Measurements from ENCODE around the gene GRM5. TPM values are rescaled to one million over a fixed set of nuclear protein-coding genes. Genes with fewer than 3 reads are reported as not detected.
"Not testable (repeated sequence)": the region's sequence is repeated elsewhere in the genome, so short reads cannot be mapped to it uniquely, and the experiment has no call there.

Gene GRM5
- total and polyA plus RNA-seq, 2 donors: 0.01 to 0.53 TPM

DNA sequence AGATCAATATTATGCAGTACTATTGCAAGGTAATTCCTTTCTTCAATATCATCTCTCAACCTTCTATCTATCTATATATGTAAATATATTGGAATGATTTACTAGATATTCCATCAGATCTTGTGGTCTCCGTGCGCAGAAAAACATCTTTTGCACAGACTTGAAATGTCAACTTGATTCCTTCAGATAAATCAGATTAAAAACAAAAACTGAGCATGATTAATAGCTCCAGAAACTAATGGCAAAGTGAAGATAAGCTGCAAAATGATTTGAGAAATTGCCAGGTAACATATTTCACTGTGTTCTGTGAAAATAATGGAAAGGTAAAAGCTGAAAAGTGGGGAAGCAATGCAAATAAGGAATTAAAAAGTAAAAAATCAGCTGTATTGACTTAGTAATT is 528.2 kb downstream of the GRM5 start:
- H3K27ac ChIP-seq (ENCODE audit: low read depth): no peak overlapping the region
- DNase-seq (ENCODE audit: extremely low spot score): no peak
- H3K36me3 ChIP-seq (ENCODE audit: insufficient read depth): no peaks in the 10 kb centered on the region
- no peak overlapping the region for H3K4me3 ChIP-seq (ENCODE audit: low read depth, low read length)
- H3K4me1 ChIP-seq (ENCODE audit: insufficient read depth): no peaks in the 10 kb centered on the region
- WGBS: 81% methylated on average over 2 of the region's 2 CpGs

DNA sequence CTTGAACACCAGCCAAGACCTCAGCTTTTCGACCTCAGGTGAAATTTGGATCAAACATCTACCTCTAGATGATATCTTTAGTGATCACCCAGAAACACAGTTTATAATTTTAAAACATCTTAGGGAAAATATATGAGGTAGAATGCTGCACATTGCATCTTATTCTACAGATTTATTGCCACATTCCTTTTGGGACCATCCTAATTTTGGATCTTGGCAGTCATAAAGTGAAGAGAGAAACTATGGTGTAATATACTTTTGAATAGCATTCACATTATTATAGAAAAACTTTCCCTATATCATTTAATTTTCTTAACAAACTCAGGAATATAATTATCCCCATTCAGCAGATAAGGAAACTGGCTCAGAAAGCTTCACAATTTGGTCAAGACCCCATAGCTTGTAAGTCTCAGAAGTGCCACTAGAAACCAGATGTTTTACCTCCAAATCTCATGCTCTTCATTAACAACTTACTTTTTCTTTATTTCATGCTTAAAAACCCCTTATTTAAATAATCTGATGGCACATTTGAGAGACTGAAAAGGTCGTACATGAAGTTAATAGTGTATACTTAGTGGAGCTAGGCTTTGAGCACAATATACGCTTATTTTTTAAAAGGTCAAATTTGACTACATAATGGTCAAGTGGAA is 529.0 kb downstream of the GRM5 start:
- Histone ChIP-seq H3K27ac (ENCODE audit: low read depth) (no peak overlapping the region), H3K4me1 (ENCODE audit: insufficient read depth) (no peaks in the 10 kb centered on the region), H3K36me3 (ENCODE audit: insufficient read depth) (no peaks in the 10 kb centered on the region), H3K4me3 (ENCODE audit: low read depth, low read length) (no peak overlapping the region)
- DNase-seq (ENCODE audit: extremely low spot score): no peak
- 84% methylated on average over 3 of the region's 3 CpGs for WGBS

DNA sequence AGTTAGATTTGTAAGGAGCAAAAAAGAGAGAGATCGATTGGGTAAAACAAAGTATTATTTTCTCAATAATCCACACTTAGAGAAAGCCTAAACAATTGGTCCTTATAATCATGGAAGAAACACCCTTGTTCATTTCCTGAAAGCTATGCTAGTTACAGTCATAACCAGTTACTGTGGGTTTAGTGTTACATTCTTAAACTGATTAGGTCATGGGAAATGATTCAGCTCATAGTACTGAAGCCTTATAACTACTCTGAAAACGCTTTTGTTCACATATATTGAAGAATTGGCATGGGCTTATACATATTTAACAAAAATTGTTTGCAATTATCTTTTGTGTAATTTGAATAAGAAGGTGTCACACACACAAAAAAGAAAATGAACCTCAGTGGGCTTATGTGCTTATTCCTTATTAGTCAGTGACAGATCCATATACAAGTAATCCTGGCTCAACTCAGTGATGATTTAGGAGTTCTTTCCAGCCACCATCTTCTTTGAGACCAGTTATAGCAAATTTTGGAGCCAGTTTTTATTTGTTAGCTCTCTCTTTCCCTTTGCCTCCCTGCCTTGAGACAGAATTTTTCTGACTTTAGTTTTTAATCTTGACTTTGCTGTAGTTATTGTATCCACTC is 529.8 kb downstream of the GRM5 start:
- 40% methylated on average over 2 of the region's 2 CpGs for WGBS
- H3K27ac ChIP-seq (ENCODE audit: low read depth): no peak overlapping the region
- no peak overlapping the region for H3K4me3 ChIP-seq (ENCODE audit: low read depth, low read length)
- no peak for DNase-seq (ENCODE audit: extremely low spot score)
- H3K4me1 ChIP-seq (ENCODE audit: insufficient read depth): no peaks in the 10 kb centered on the region
- H3K36me3 ChIP-seq (ENCODE audit: insufficient read depth): no peaks in the 10 kb centered on the region

DNA sequence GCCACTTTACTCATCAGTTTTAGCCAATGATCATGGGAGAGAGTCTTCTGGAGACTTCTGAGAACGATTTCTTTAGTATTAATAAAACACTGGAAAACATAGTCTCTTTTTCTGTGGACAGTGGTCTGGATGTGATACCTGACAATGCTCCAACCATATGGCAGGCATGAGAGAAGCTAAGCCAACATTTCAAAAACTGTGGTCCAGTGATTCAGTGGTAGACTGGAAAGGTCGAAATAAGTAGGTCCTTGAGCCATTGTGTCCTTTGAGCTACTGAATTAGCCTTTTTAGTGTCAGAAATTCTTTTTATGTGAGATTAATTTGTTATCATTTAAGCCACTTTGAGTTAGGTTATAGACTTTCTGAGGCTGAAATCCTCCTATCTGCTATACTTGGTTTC is 530.5 kb downstream of the GRM5 start:
- DNase-seq (ENCODE audit: extremely low spot score): no peak
- no peak overlapping the region for H3K4me3 ChIP-seq (ENCODE audit: low read depth, low read length)
- no peaks in the 10 kb centered on the region for H3K36me3 ChIP-seq (ENCODE audit: insufficient read depth)
- 87% methylated on average over 2 of the region's 2 CpGs for WGBS
- no peak overlapping the region for H3K27ac ChIP-seq (ENCODE audit: low read depth)
- no peaks in the 10 kb centered on the region for H3K4me1 ChIP-seq (ENCODE audit: insufficient read depth)

DNA sequence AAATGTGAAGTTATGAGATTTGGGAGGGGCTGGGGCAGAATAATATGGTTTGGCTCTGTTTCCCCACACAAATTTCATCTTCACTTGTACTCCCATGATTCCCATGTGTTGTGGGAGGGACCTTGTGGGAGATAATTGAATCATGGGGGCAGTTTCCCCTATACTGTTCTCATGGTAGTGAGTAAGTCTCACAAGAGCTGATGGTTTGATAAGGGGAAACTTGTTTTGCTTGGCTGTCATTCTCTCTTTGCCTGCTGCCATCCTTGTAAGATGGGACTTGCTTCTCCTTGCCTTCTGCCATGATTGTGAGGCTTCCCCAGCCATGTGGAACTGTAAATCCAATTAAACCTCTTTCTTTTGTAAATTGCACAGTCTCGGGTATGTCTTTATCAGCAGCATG is 531.1 kb downstream of the GRM5 start:
- DNase-seq (ENCODE audit: extremely low spot score); H3K4me3 ChIP-seq (ENCODE audit: low read depth, low read length); H3K27ac ChIP-seq (ENCODE audit: low read depth); H3K4me1 ChIP-seq (ENCODE audit: insufficient read depth); H3K36me3 ChIP-seq (ENCODE audit: insufficient read depth): not testable (repeated sequence)
- 95% methylated on average over 1 of the region's 1 CpG for WGBS

DNA sequence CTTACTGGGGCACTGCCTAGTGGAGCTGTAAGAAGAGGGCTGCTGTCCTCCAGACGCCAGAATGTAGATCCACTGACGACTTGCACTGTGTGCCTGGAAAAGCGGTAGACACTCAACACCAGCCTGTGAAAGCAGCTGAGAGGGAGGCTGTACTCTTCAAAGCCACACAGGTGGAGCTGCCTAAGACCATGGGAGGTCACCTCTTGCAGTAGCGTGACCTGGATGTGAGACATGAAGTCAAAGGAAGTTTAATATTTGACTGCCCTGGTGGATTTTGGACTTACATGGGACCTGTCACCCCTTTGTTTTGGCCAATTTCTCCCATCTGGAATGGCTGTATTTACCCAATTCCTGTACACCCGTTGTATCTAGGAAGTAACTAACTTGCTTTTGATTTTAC is 531.6 kb downstream of the GRM5 start:
- 96% methylated on average over 5 of the region's 5 CpGs for WGBS
- H3K36me3 ChIP-seq (ENCODE audit: insufficient read depth): no peaks in the 10 kb centered on the region
- H3K27ac ChIP-seq (ENCODE audit: low read depth): no peak overlapping the region
- H3K4me3 ChIP-seq (ENCODE audit: low read depth, low read length): no peak overlapping the region
- H3K4me1 ChIP-seq (ENCODE audit: insufficient read depth): no peaks in the 10 kb centered on the region
- DNase-seq (ENCODE audit: extremely low spot score): no peak

DNA sequence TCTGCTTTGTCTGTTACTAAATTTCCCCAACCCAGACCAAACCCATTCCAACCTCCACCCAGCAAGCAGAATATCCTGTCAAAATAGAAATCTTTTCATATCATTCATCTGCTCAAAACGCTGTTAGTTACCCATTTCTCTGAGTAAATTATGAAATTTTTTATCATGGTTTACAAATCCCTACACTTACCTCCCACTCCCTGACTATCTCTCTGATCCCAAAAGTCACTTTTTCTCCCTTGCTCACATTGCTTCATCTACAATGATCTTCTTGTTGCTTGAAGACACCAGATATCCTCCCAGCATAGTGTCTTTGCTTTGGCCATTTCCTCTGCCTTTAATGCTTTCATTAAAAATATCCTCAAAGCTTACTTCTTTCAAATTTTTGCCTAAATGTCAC is 532.8 kb downstream of the GRM5 start:
- no peak overlapping the region for H3K4me3 ChIP-seq (ENCODE audit: low read depth, low read length)
- 82% methylated on average over 1 of the region's 1 CpG for WGBS
- no peak for DNase-seq (ENCODE audit: extremely low spot score)
- H3K27ac ChIP-seq (ENCODE audit: low read depth): no peak overlapping the region
- H3K4me1 ChIP-seq (ENCODE audit: insufficient read depth): no peaks in the 10 kb centered on the region
- H3K36me3 ChIP-seq (ENCODE audit: insufficient read depth): no peaks in the 10 kb centered on the region

DNA sequence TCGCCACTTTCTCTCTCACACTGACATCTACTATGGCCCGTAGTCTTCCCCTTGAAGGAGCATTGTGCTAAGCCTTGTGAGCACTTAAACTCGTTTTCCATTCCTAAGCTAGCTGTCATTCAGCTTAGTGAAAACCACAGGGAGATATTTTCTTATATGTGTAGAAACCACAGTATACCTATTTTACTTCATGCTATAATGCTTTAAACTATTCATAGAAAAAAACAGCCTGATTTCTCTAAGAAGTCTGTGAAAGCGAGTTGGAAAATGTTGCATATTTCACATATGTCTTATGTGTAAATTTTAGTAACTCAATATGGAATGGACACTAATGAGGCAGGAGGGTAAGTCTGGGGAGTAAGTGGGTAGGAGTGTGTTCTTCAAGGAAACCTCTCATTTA is 534.0 kb downstream of the GRM5 start:
- DNase-seq (ENCODE audit: extremely low spot score): no peak
- Histone ChIP-seq H3K4me1 (ENCODE audit: insufficient read depth) (no peaks in the 10 kb centered on the region), H3K4me3 (ENCODE audit: low read depth, low read length) (no peak overlapping the region), H3K27ac (ENCODE audit: low read depth) (no peak overlapping the region), H3K36me3 (ENCODE audit: insufficient read depth) (no peaks in the 10 kb centered on the region)
- 91% methylated on average over 4 of the region's 4 CpGs for WGBS

DNA sequence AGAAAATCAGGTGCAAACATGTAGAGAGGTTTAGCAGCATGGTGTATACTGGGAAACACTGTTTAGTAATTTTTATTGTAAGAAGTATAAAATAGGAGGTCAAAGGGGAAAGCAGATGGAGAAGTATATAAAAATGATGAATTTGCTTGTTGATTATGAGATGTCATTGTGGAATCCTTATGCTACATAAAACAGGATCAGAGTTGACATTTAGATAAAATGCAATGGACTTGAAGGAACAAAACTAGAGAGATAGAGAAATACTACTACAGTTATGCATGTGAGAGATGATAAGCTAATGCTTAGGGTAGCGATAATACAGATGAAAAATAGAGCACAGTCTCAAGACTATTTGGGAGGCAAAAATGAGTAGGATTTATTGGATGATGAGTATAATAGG is 536.4 kb downstream of the GRM5 start:
- H3K4me3 ChIP-seq (ENCODE audit: low read depth, low read length): no peak overlapping the region
- no peaks in the 10 kb centered on the region for H3K36me3 ChIP-seq (ENCODE audit: insufficient read depth)
- WGBS: 45% methylated on average over 1 of the region's 1 CpG
- no peaks in the 10 kb centered on the region for H3K4me1 ChIP-seq (ENCODE audit: insufficient read depth)
- no peak for DNase-seq (ENCODE audit: extremely low spot score)
- no peak overlapping the region for H3K27ac ChIP-seq (ENCODE audit: low read depth)

DNA sequence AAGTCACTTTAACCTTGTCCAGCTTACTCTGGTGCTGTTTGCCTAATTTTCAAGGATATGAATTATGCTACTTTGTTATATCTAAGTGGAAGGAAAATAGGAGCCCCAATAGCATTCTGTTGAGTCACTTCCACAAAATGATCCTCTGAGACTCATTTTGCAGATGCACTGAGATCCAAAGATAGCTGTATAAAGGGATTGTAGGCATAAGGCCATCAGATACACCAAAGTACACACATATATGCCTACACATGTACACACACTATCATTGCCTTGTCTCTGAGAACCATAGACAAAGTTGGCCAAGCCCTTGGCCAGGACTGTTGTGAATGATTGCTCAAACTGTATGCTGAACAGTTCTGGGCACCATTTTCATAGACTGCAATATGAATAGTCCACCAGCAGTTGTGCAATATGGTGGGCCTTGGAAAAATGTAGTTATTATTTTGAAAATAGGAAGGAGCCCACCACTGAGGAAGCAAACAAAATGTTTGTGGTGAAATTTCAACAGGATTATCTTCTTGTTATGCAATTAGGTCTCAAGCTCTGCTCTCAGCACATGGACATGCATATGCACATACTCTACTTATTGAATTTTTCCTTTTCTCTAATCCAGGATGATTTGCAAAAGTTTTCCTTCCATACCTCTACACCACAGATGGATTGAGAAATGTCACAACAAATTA is 542.3 kb downstream of the GRM5 start:
- H3K36me3 ChIP-seq (ENCODE audit: insufficient read depth): no peaks in the 10 kb centered on the region
- DNase-seq (ENCODE audit: extremely low spot score): no peak
- no peak overlapping the region for H3K27ac ChIP-seq (ENCODE audit: low read depth)
- H3K4me3 ChIP-seq (ENCODE audit: low read depth, low read length): no peak overlapping the region
- no peaks in the 10 kb centered on the region for H3K4me1 ChIP-seq (ENCODE audit: insufficient read depth)

DNA sequence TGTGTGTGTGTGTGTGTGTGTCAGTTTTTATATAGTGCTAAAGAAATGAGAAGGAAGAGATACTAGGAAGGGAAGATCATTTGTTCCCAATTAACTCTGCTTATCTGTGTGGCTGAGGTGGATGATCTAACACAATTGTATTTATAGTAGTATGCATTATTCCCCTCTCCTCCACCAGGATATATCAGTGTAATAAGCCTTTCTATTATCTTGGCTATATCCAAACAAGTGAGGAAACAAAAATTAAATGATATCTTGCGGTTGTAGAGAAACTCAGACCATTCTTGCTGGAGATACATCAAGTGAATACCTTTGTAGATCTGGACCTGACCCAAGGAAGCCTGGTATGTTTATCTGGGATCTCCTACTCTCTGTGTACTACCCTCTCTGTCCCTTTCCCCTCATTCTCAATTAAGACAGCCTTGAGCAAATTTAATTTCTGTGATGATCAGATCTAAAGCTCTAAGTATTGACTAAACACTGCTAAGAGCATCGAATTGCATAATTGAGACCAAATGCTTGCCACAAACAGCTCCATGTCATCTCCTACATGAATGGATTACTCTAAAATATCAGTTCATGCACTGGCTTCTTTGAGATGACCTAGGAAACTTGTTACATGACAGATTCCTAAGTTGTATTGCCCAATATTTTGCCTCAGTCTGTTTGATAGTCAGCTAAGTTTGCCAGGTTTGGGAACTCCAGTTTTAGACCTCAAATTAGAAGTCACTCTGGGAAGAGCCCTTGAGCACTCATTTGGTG is 543.0 kb downstream of the GRM5 start:
- Histone ChIP-seq H3K27ac (ENCODE audit: low read depth) (no peak overlapping the region), H3K36me3 (ENCODE audit: insufficient read depth) (no peaks in the 10 kb centered on the region), H3K4me1 (ENCODE audit: insufficient read depth) (no peaks in the 10 kb centered on the region), H3K4me3 (ENCODE audit: low read depth, low read length) (no peak overlapping the region)
- 71% methylated on average over 2 of the region's 2 CpGs for WGBS
- DNase-seq (ENCODE audit: extremely low spot score): no peak

DNA sequence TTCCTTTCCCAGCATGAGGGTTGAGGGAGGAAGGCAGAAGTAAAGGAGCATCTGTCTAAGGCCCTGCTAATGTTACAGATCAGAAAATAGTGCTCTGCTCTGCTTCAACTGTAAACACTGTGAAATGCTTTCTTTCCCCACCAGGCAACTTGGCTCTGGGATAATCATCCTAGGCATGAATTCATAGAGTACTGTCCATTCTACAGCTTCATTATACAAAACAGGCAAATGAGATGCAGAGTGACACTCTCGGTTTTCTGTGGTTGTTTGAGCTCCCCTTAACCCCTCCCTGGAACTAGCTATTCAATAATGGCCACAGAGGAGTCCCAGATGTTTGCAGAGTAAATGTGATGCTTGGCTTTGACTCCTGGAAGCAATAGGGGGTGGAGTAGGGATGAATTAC is 544.0 kb downstream of the GRM5 start:
- Histone ChIP-seq H3K27ac (ENCODE audit: low read depth) (no peak overlapping the region), H3K36me3 (ENCODE audit: insufficient read depth) (no peaks in the 10 kb centered on the region), H3K4me1 (ENCODE audit: insufficient read depth) (no peaks in the 10 kb centered on the region), H3K4me3 (ENCODE audit: low read depth, low read length) (no peak overlapping the region)
- 16% methylated on average over 1 of the region's 1 CpG for WGBS
- no peak for DNase-seq (ENCODE audit: extremely low spot score)

DNA sequence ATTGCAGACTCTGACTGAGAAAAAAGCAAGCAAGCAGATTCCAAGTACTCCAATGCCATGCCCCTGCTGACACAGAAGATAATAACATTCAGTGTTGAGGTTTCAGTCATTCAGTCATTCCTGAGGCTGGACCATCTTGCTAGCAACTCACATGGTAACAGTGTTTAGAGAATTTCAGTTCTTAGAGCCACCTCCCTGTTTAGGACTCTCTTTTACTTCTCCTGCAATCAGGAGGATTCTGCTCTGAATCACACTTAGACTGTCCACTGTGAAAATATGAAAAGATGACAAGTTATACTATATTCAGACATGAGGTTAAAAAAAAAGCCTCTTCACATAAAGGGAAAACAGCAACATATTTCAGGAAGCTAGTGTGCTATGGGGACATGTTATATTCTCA is 544.4 kb downstream of the GRM5 start:
- H3K36me3 ChIP-seq (ENCODE audit: insufficient read depth): no peaks in the 10 kb centered on the region
- no peak overlapping the region for H3K27ac ChIP-seq (ENCODE audit: low read depth)
- no peak overlapping the region for H3K4me3 ChIP-seq (ENCODE audit: low read depth, low read length)
- no peak for DNase-seq (ENCODE audit: extremely low spot score)
- H3K4me1 ChIP-seq (ENCODE audit: insufficient read depth): no peaks in the 10 kb centered on the region

DNA sequence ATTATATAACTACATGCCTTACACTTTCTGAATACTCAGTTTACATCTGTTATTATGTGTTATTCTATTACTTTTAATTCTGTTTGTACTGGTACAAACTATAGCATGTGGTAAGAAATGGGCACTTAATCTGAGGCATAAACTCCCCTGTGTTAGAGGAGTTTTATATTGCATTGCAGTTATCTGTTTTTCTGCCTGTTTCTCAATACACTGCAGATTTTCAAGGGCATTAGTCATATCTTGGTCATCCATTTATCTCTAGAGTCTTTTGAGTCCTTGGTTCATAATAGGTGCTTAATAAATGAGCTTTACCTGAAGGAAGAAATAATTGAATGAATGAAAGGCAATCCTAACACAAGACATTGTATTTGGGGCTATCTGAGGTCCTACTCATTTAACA is 545.4 kb downstream of the GRM5 start:
- Histone ChIP-seq H3K36me3 (ENCODE audit: insufficient read depth) (no peaks in the 10 kb centered on the region), H3K4me3 (ENCODE audit: low read depth, low read length) (no peak overlapping the region), H3K27ac (ENCODE audit: low read depth) (no peak overlapping the region), H3K4me1 (ENCODE audit: insufficient read depth) (no peaks in the 10 kb centered on the region)
- DNase-seq (ENCODE audit: extremely low spot score): no peak
